EL (cell line): ENCODE data around the gene HIPK2.

Source experiments
- DNase-seq: peaks from one replicate; pipeline ENCODE4 v3.0.0-alpha.2; 2016

The HIPK2 gene

GRCh38 chr7:139667377-139667776 is 110.4 kb downstream of the HIPK2 start:
- DNase-seq = no peak

GRCh38 chr7:139666501-139666900 is 111.3 kb downstream of the HIPK2 start:
- DNase-seq = no peak

- no peak for DNase-seq
These were observed 113.4 kb downstream of the HIPK2 start for GRCh38 chr7:139664434-139664833.

GRCh38 chr7:139663608-139664177 is 114.1 kb downstream of the HIPK2 start:
- no peak for DNase-seq

GRCh38 chr7:139661903-139662302 is 115.9 kb downstream of the HIPK2 start:
- DNase-seq = no peak

- DNase-seq = no peak
These were observed 116.8 kb downstream of the HIPK2 start for GRCh38 chr7:139661043-139661440.

GRCh38 chr7:139660317-139661042 is 117.3 kb downstream of the HIPK2 start:
- no peak for DNase-seq

- no peak for DNase-seq
These were observed 117.9 kb downstream of the HIPK2 start for GRCh38 chr7:139659922-139660316.

GRCh38 chr7:139658908-139659675 is 118.7 kb downstream of the HIPK2 start:
- DNase-seq = no peak

- no peak for DNase-seq
These were observed 119.5 kb downstream of the HIPK2 start for GRCh38 chr7:139658296-139658695.

- DNase-seq = no peak
These were observed 120.1 kb downstream of the HIPK2 start for GRCh38 chr7:139657725-139658124.

- no peak for DNase-seq
These were observed 121.4 kb downstream of the HIPK2 start for GRCh38 chr7:139656387-139656786.

GRCh38 chr7:139655305-139655704 is 122.5 kb downstream of the HIPK2 start:
- no peak for DNase-seq

- no peak for DNase-seq
These were observed 123.3 kb downstream of the HIPK2 start for GRCh38 chr7:139654276-139655181.

GRCh38 chr7:139651914-139652313 is 125.9 kb downstream of the HIPK2 start:
- no peak for DNase-seq

GRCh38 chr7:139651308-139651707 is 126.5 kb downstream of the HIPK2 start:
- peak; percentile 8 for DNase-seq

GRCh38 chr7:139650429-139651100 is 127.2 kb downstream of the HIPK2 start:
- no peak for DNase-seq

GRCh38 chr7:139648941-139649425 is 128.8 kb downstream of the HIPK2 start:
- DNase-seq = no peak

GRCh38 chr7:139648391-139648861 is 129.4 kb downstream of the HIPK2 start:
- DNase-seq = no peak

GRCh38 chr7:139647814-139648390 is 129.9 kb downstream of the HIPK2 start:
- DNase-seq = no peak

- DNase-seq = no peak
These were observed 130.7 kb downstream of the HIPK2 start for GRCh38 chr7:139647085-139647484.

- no peak for DNase-seq
These were observed 131.2 kb downstream of the HIPK2 start for GRCh38 chr7:139646566-139646965.
